GM18858 (cell line): ENCODE data around the gene CCDC34.

Source experiments
- ATAC-seq: cut with Tn5 transposase; IDR thresholded peaks from one replicate; pipeline ENCODE4 v1.9.1; 2021; ENCODE audit not compliant: unreplicated experiment

CCDC34 gene

GRCh38 chr11:27362749-27363575 is at the start of gene CCDC34:
CCDC34 (minus strand) TSS chr11:27363215; CDS start chr11:27363194, 21 bp downstream.
- peak; percentile 99 for ATAC-seq

GRCh38 chr11:27412192-27412691 is 49.2 kb upstream of the CCDC34 start:
- ATAC-seq, result no peak

GRCh38 chr11:27411328-27411727 is 48.3 kb upstream of the CCDC34 start:
- no peak for ATAC-seq

GRCh38 chr11:27410272-27410671 is 47.3 kb upstream of the CCDC34 start:
- ATAC-seq, result no peak

GRCh38 chr11:27409742-27410141 is 46.7 kb upstream of the CCDC34 start:
- no peak for ATAC-seq

GRCh38 chr11:27409049-27409448 is 46.0 kb upstream of the CCDC34 start:
- ATAC-seq, result no peak

- no peak for ATAC-seq
Observed at GRCh38 chr11:27408246-27408800, 45.3 kb upstream of the CCDC34 start.

- ATAC-seq, result no peak
Observed at GRCh38 chr11:27406498-27407354, 43.7 kb upstream of the CCDC34 start.

- ATAC-seq, result no peak
Observed at GRCh38 chr11:27405134-27405533, 42.1 kb upstream of the CCDC34 start.

- ATAC-seq, result no peak
Observed at GRCh38 chr11:27404427-27404826, 41.4 kb upstream of the CCDC34 start.

GRCh38 chr11:27403195-27403594 is 40.2 kb upstream of the CCDC34 start:
- no peak for ATAC-seq

GRCh38 chr11:27402450-27402849 is 39.4 kb upstream of the CCDC34 start:
- no peak for ATAC-seq

- no peak for ATAC-seq
Observed at GRCh38 chr11:27401833-27402316, 38.9 kb upstream of the CCDC34 start.

GRCh38 chr11:27401280-27401832 is 38.3 kb upstream of the CCDC34 start:
- no peak for ATAC-seq

GRCh38 chr11:27398400-27398770 is 35.4 kb upstream of the CCDC34 start:
- ATAC-seq, result no peak

- ATAC-seq, result no peak
Observed at GRCh38 chr11:27397624-27398399, 34.8 kb upstream of the CCDC34 start.

- ATAC-seq, result no peak
Observed at GRCh38 chr11:27396259-27396839, 33.3 kb upstream of the CCDC34 start.

- ATAC-seq, result no peak
Observed at GRCh38 chr11:27395556-27396258, 32.7 kb upstream of the CCDC34 start.

GRCh38 chr11:27394781-27395228 is 31.8 kb upstream of the CCDC34 start:
- no peak for ATAC-seq
